DND-41 (cell line): ENCODE data around the gene ABCG1.

Experiments used
- ATAC-seq: fragments of 200-7000 bp; cut with Tn5 transposase; 3 replicates; pipeline ENCODE4 v1.9.1; 2021; ENCODE audit warnings: low read depth; ENCODE audit not compliant: insufficient read depth
- DNase-seq: peaks from one replicate; pipeline ENCODE4 v3.0.0-alpha.2; 2020
- H2AFZ ChIP-seq: 2 replicates; pipeline ENCODE4 v1.6.0; 2012; ENCODE audit warnings: low read depth, low read length
- H3K27ac ChIP-seq: 2 replicates; pipeline ENCODE4 v1.5.1; 2012; ENCODE audit warnings: low read length, inconsistent platforms
- H3K27me3 ChIP-seq: fragments of 200-600 bp; sonication (generic); 2 replicates; pipeline ENCODE4 v1.6.0; 2012; ENCODE audit warnings: low read length, mild to moderate bottlenecking, inconsistent platforms; ENCODE audit not compliant: insufficient read depth, poor library complexity
- H3K36me3 ChIP-seq: 2 replicates; pipeline ENCODE4 v1.5.1; 2012; ENCODE audit warnings: low read length, inconsistent platforms; ENCODE audit not compliant: insufficient read depth
- H3K4me1 ChIP-seq: 2 replicates; pipeline ENCODE4 v1.5.1; 2012; ENCODE audit warnings: mild to moderate bottlenecking, low read length; ENCODE audit not compliant: insufficient read depth
- H3K4me2 ChIP-seq: 2 replicates; pipeline ENCODE4 v1.6.0; 2012; ENCODE audit warnings: mild to moderate bottlenecking, moderate library complexity, low read length, inconsistent platforms; ENCODE audit not compliant: insufficient read depth
- H3K4me3 ChIP-seq, 2 experiments: fragments of 200-600 bp in 1 of 2; shearing (Covaris generic) in 1 of 2; 2 replicates each; pipeline ENCODE4 v1.5.1; 2012 to 2016; ENCODE audit warnings: inconsistent platforms in 2 of 2, low read length in 2 of 2, mild to moderate bottlenecking in 2 of 2, low read depth in 1 of 2, moderate library complexity in 1 of 2
- H3K79me2 ChIP-seq: 2 replicates; pipeline ENCODE4 v1.6.0; 2012; ENCODE audit warnings: low read length, inconsistent platforms; ENCODE audit not compliant: insufficient read depth
- H3K9ac ChIP-seq: 2 replicates; pipeline ENCODE4 v1.6.0; 2012; ENCODE audit warnings: low read depth, mild to moderate bottlenecking, inconsistent platforms, low read length, moderate library complexity
- H3K9me3 ChIP-seq: 2 replicates; pipeline ENCODE4 v1.5.1; 2012; ENCODE audit warnings: low read length, moderate library complexity, mild to moderate bottlenecking, inconsistent platforms; ENCODE audit not compliant: insufficient read depth, severe bottlenecking
- H4K20me1 ChIP-seq: 2 replicates; pipeline ENCODE4 v1.6.0; 2012; ENCODE audit warnings: low read length; ENCODE audit not compliant: insufficient read depth
- CTCF ChIP-seq: IDR thresholded peaks from 2 replicates; pipeline ENCODE4 v1.5.1; 2012; ENCODE audit warnings: borderline replicate concordance, low read length, moderate library complexity, mild to moderate bottlenecking; ENCODE audit not compliant: poor library complexity, severe bottlenecking; ENCODE audit errors: extremely low read depth
- EZH2 ChIP-seq: IDR thresholded peaks from 3 replicates; pipeline ENCODE4 v1.6.1; 2012; ENCODE audit warnings: borderline replicate concordance, low read depth, mild to moderate bottlenecking, moderate library complexity, low read length, inconsistent platforms; ENCODE audit not compliant: severe bottlenecking

Gene ABCG1

GRCh38 chr21:42228709-42229220 is 9.8 kb downstream of the ABCG1 start:
- Histone ChIP-seq H3K4me1 (peaks cover 89% of the 10 kb centered on the region), H3K9me3 (no peaks in the 10 kb centered on the region), H3K4me3 (peak overlapping the region in 1 of 2 experiments; percentile 35; a peak in 2 of 4 replicates), H3K79me2 (peaks cover 57% of the 10 kb centered on the region), H3K4me2 (peak overlapping the region; percentile 49), H3K36me3 (peaks cover 42% of the 10 kb centered on the region), H3K27me3 (no peaks in the 10 kb centered on the region), H2AFZ (peak overlapping the region; percentile 9; the same call in 1 of the 2 replicates), H4K20me1 (no peaks in the 10 kb centered on the region), H3K27ac (peak overlapping the region; percentile 99), H3K9ac (peak overlapping the region; percentile 53)
- DNase-seq (no peak), ATAC-seq (no peak)
- TF ChIP-seq CTCF (no peak), EZH2 (no peak)

GRCh38 chr21:42229676-42230075 is 10.7 kb downstream of the ABCG1 start:
- no peak for DNase-seq

GRCh38 chr21:42230178-42230577 is 11.2 kb downstream of the ABCG1 start:
- peak overlapping the region; percentile 99 for H3K27ac ChIP-seq
- peaks cover 41% of the 10 kb centered on the region for H3K36me3 ChIP-seq
- H4K20me1 ChIP-seq = no peaks in the 10 kb centered on the region
- H3K4me3 ChIP-seq = no peak overlapping the region
- H3K9me3 ChIP-seq = no peaks in the 10 kb centered on the region
- TF ChIP-seq EZH2 = no peak
- no peak for TF ChIP-seq CTCF
- H3K27me3 ChIP-seq = no peaks in the 10 kb centered on the region
- ATAC-seq (no peak), DNase-seq (no peak)
- H3K9ac ChIP-seq = no peak overlapping the region
- peaks cover 57% of the 10 kb centered on the region for H3K79me2 ChIP-seq
- H3K4me2 ChIP-seq = no peak overlapping the region
- peaks cover 97% of the 10 kb centered on the region for H3K4me1 ChIP-seq
- H2AFZ ChIP-seq = no peak overlapping the region

More at GRCh38 chr21:42229676-42230075, 10.7 kb downstream of the ABCG1 start:
- Histone ChIP-seq H3K36me3 (peaks cover 41% of the 10 kb centered on the region), H3K79me2 (peaks cover 56% of the 10 kb centered on the region), H3K4me2 (no peak overlapping the region), H4K20me1 (no peaks in the 10 kb centered on the region), H2AFZ (no peak overlapping the region), H3K9ac (peak overlapping the region; percentile 53; the same call in 1 of the 2 replicates), H3K4me3 (no peak overlapping the region), H3K27me3 (no peaks in the 10 kb centered on the region), H3K4me1 (peaks cover 92% of the 10 kb centered on the region), H3K9me3 (no peaks in the 10 kb centered on the region), H3K27ac (peak overlapping the region; percentile 99)
- TF ChIP-seq CTCF (no peak), EZH2 (no peak)
- ATAC-seq = no peak

- ATAC-seq = no peak
- Histone ChIP-seq H3K36me3 (peaks cover 38% of the 10 kb centered on the region), H3K4me3 (no peak overlapping the region; a peak in 1 of 4 replicates), H2AFZ (no peak overlapping the region), H3K79me2 (peaks cover 57% of the 10 kb centered on the region), H3K9me3 (no peaks in the 10 kb centered on the region), H4K20me1 (no peaks in the 10 kb centered on the region), H3K4me2 (no peak overlapping the region), H3K27me3 (no peaks in the 10 kb centered on the region), H3K27ac (peak overlapping the region; percentile 99), H3K4me1 (peaks cover 100% of the 10 kb centered on the region), H3K9ac (peak overlapping the region; percentile 59; the same call in 1 of the 2 replicates)
- no peak for DNase-seq
- no peak for TF ChIP-seq EZH2
- no peak for TF ChIP-seq CTCF
Observed at GRCh38 chr21:42230636-42231035, 11.7 kb downstream of the ABCG1 start.
